ENCODE data around the gene GLE1.

GRCh38 chr9:128485414-128485855 lies 19.1 kb upstream of the GLE1 start:
- TF ChIP-seq EZH2phosphoT487 (IDR thresholded peaks at IDR 0.05; ENCODE audit: low read depth), result no peak
- TF ChIP-seq, protein P1, sequence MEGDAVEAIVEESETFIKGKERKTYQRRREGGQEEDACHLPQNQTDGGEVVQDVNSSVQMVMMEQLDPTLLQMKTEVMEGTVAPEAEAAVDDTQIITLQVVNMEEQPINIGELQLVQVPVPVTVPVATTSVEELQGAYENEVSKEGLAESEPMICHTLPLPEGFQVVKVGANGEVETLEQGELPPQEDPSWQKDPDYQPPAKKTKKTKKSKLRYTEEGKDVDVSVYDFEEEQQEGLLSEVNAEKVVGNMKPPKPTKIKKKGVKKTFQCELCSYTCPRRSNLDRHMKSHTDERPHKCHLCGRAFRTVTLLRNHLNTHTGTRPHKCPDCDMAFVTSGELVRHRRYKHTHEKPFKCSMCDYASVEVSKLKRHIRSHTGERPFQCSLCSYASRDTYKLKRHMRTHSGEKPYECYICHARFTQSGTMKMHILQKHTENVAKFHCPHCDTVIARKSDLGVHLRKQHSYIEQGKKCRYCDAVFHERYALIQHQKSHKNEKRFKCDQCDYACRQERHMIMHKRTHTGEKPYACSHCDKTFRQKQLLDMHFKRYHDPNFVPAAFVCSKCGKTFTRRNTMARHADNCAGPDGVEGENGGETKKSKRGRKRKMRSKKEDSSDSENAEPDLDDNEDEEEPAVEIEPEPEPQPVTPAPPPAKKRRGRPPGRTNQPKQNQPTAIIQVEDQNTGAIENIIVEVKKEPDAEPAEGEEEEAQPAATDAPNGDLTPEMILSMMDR (IDR thresholded peaks at IDR 0.05; ENCODE audit: low read depth, low read length), result no peak

Data from OCI-LY3 (cell line).